Measurements from ENCODE around the gene CBX3.
"Not testable (repeated sequence)": the region's sequence is repeated elsewhere in the genome, so short reads cannot be mapped to it uniquely, and the experiment has no call there.

GRCh38 chr7:26163804-26164203 lies 37.7 kb upstream of the CBX3 start:
- not testable (repeated sequence) for TF ChIP-seq POLR2A, EP300 (IDR thresholded peaks at IDR 0.05)
